OCI-LY7 (cell line): ENCODE measurements around the gene OXA1L.

Experiments used
- EZH2phosphoT487 ChIP-seq: fragments of 200-600 bp; sonication (generic); IDR thresholded peaks from 2 replicates; pipeline ENCODE4 v1.6.1; 2018; ENCODE audit warnings: low read depth, borderline replicate concordance, mild to moderate bottlenecking, mixed run types, antibody characterized with exemption, low read length, moderate library complexity, mixed read lengths
- TF ChIP-seq, protein P1 (sequence below): fragments of 200-600 bp; sonication (generic); conservative IDR thresholded peaks from 2 replicates; pipeline ENCODE4 v1.5.1; 2014; ENCODE audit warnings: mild to moderate bottlenecking, antibody characterized with exemption, low read length, moderate library complexity, mixed read lengths

GRCh38 chr14:22769369-22769768, 2.9 kb downstream of the OXA1L start:
- TF ChIP-seq, protein P1, sequence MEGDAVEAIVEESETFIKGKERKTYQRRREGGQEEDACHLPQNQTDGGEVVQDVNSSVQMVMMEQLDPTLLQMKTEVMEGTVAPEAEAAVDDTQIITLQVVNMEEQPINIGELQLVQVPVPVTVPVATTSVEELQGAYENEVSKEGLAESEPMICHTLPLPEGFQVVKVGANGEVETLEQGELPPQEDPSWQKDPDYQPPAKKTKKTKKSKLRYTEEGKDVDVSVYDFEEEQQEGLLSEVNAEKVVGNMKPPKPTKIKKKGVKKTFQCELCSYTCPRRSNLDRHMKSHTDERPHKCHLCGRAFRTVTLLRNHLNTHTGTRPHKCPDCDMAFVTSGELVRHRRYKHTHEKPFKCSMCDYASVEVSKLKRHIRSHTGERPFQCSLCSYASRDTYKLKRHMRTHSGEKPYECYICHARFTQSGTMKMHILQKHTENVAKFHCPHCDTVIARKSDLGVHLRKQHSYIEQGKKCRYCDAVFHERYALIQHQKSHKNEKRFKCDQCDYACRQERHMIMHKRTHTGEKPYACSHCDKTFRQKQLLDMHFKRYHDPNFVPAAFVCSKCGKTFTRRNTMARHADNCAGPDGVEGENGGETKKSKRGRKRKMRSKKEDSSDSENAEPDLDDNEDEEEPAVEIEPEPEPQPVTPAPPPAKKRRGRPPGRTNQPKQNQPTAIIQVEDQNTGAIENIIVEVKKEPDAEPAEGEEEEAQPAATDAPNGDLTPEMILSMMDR = no peak
- no peak for TF ChIP-seq EZH2phosphoT487
